ENCODE results near the gene ZNF428.
"Not testable (repeated sequence)": the region's sequence is repeated elsewhere in the genome, so short reads cannot be mapped to it uniquely, and the experiment has no call there.

ZNF428 gene

GRCh38 chr19:43619262-43620060, at the start of gene ZNF428:
Gene ZNF428, minus strand, starts transcription at chr19:43619629. Its CDS starts 5,325 bp downstream, at chr19:43614304.
- in situ Hi-C loops (cut with MboI; ENCODE audit: low sequenced_read_pairs): no loop called here

- in situ Hi-C loops (cut with MboI; ENCODE audit: low sequenced_read_pairs): no loop called here
These were observed 49.1 kb upstream of the ZNF428 start for GRCh38 chr19:43668406-43669109.

- in situ Hi-C loops (cut with MboI; ENCODE audit: low sequenced_read_pairs): no loop called here
These were observed 48.5 kb upstream of the ZNF428 start for GRCh38 chr19:43667876-43668405.

GRCh38 chr19:43667126-43667875, 47.9 kb upstream of the ZNF428 start:
- in situ Hi-C loops (cut with MboI; ENCODE audit: low sequenced_read_pairs): no loop called here

GRCh38 chr19:43664018-43664417, 44.6 kb upstream of the ZNF428 start:
- in situ Hi-C loops (cut with MboI; ENCODE audit: low sequenced_read_pairs): no loop called here

- in situ Hi-C loops (cut with MboI; ENCODE audit: low sequenced_read_pairs): no loop called here
These were observed 43.1 kb upstream of the ZNF428 start for GRCh38 chr19:43662487-43662886.

GRCh38 chr19:43660971-43661360, 41.5 kb upstream of the ZNF428 start:
- in situ Hi-C loops (cut with MboI; ENCODE audit: low sequenced_read_pairs): no loop called here

- in situ Hi-C loops (cut with MboI; ENCODE audit: low sequenced_read_pairs): no loop called here
These were observed 41.0 kb upstream of the ZNF428 start for GRCh38 chr19:43660301-43660970.

- in situ Hi-C loops (cut with MboI; ENCODE audit: low sequenced_read_pairs): no loop called here
These were observed 39.1 kb upstream of the ZNF428 start for GRCh38 chr19:43658494-43658893.

GRCh38 chr19:43658001-43658400, 38.6 kb upstream of the ZNF428 start:
- in situ Hi-C loops (cut with MboI; ENCODE audit: low sequenced_read_pairs): no loop called here

GRCh38 chr19:43656436-43656835, 37.0 kb upstream of the ZNF428 start:
- in situ Hi-C loops (cut with MboI; ENCODE audit: low sequenced_read_pairs): no loop called here

GRCh38 chr19:43652546-43652874, 33.1 kb upstream of the ZNF428 start:
- in situ Hi-C loops (cut with MboI; ENCODE audit: low sequenced_read_pairs): no loop called here

- in situ Hi-C loops (cut with MboI; ENCODE audit: low sequenced_read_pairs): no loop called here
These were observed 32.5 kb upstream of the ZNF428 start for GRCh38 chr19:43651758-43652545.

- in situ Hi-C loops (cut with MboI; ENCODE audit: low sequenced_read_pairs): not testable (repeated sequence)
These were observed 30.8 kb upstream of the ZNF428 start for GRCh38 chr19:43650276-43650675.

- in situ Hi-C loops (cut with MboI; ENCODE audit: low sequenced_read_pairs): no loop called here
These were observed 30.1 kb upstream of the ZNF428 start for GRCh38 chr19:43649514-43649913.

- in situ Hi-C loops (cut with MboI; ENCODE audit: low sequenced_read_pairs): no loop called here
These were observed 29.2 kb upstream of the ZNF428 start for GRCh38 chr19:43648633-43649032.

- in situ Hi-C loops (cut with MboI; ENCODE audit: low sequenced_read_pairs): no loop called here
These were observed 24.8 kb upstream of the ZNF428 start for GRCh38 chr19:43644181-43644580.

GRCh38 chr19:43643326-43643725, 23.9 kb upstream of the ZNF428 start:
- in situ Hi-C loops (cut with MboI; ENCODE audit: low sequenced_read_pairs): no loop called here

- in situ Hi-C loops (cut with MboI; ENCODE audit: low sequenced_read_pairs): no loop called here
These were observed 23.1 kb upstream of the ZNF428 start for GRCh38 chr19:43642531-43642930.

- in situ Hi-C loops (cut with MboI; ENCODE audit: low sequenced_read_pairs): no loop called here
These were observed 21.9 kb upstream of the ZNF428 start for GRCh38 chr19:43641333-43641732.

Measured in HL-60/S4 (cell line).